GM13977 (cell line): ENCODE results near the gene COL4A2.

Source experiments
- DNase-seq: peaks from one replicate; pipeline ENCODE4 v3.0.0; 2012; ENCODE audit warnings: low spot score
- in situ Hi-C: fragments of 300-500 bp; cut with MboI; formaldehyde crosslinking; loops from one replicate; pipeline ENCODE4 v1.12.0; 2022; ENCODE audit warnings: low sequenced_read_pairs, low pct_unique_long_range_greater_than_20kb, mixed read lengths, inconsistent platforms; ENCODE audit not compliant: unreplicated experiment
- TF ChIP-seq, protein P1 (sequence below): IDR thresholded peaks from 2 replicates; pipeline ENCODE4 v1.5.1; 2012; ENCODE audit warnings: mild to moderate bottlenecking, control low read depth; ENCODE audit not compliant: insufficient read depth; ENCODE audit errors: extremely low read depth, missing control alignments

The COL4A2 gene

DNA sequence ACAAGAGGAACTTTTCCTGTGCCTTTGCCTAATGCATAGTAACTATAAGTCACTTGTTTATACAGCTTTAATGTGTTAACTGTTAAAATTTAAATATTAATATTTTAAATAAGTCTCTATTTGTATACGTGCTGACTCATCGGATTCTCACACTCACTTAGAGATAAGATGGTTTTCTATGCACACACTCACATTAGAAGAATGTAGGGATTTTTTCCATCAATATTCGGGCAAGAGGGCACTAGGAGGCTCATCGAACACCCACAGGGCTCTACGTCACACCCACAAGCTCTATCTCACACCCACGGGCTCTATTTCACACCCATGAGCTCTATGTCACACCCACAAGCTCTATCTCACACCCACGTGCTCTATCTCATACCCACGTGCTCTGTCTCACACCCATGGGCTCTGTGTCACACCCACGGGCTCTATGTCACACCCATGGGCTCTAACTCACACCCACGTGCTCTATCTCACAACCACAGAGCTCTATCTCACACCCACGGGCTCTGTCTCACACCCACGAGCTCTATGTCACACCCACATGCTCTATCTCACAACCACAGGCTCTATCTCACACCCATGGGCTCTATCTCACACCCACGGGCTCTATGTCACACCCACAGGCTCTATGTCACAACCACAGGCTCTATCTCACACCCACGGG lies 73.4 kb downstream of the COL4A2 start:
- in situ Hi-C loops: no loop called here
- no peak for DNase-seq
- TF ChIP-seq, protein P1, sequence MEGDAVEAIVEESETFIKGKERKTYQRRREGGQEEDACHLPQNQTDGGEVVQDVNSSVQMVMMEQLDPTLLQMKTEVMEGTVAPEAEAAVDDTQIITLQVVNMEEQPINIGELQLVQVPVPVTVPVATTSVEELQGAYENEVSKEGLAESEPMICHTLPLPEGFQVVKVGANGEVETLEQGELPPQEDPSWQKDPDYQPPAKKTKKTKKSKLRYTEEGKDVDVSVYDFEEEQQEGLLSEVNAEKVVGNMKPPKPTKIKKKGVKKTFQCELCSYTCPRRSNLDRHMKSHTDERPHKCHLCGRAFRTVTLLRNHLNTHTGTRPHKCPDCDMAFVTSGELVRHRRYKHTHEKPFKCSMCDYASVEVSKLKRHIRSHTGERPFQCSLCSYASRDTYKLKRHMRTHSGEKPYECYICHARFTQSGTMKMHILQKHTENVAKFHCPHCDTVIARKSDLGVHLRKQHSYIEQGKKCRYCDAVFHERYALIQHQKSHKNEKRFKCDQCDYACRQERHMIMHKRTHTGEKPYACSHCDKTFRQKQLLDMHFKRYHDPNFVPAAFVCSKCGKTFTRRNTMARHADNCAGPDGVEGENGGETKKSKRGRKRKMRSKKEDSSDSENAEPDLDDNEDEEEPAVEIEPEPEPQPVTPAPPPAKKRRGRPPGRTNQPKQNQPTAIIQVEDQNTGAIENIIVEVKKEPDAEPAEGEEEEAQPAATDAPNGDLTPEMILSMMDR: no peak

DNA sequence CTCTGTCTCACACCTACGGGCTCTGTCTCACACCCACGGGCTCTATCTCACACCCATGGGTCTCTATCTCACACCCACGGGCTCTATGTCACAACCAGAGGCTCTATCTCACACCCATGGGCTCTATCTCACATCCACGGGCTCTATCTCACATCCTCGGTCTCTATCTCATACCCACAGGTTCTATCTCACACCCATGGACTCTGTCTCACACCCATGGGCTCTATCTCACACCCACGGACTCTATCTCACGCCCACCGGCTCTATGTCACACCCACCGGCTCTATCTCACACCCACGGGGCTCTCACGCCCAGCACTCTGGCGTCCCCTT lies 73.9 kb downstream of the COL4A2 start:
- in situ Hi-C loops: no loop called here
- no peak for DNase-seq
- TF ChIP-seq, protein P1: no peak

DNA sequence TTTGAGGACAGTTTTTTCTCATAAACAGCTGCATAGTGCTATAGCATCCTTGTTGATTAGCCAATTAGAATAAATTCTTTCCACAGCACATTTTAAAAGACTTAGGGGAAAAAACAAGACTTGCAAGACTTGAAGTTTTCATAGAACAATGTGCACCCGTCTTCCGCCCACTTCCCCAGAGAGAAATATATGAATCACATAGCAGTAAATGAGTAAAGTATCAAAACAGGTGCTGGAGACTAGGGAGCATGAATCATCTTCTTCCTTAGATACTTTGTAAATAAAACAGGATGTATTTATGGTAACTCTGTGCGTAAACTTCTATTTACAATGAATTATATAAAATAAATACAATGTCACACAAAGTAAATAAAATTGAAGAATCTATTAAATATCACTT lies 75.1 kb downstream of the COL4A2 start:
- TF ChIP-seq, protein P1: no peak
- no peak for DNase-seq
- in situ Hi-C loops: no loop called here

DNA sequence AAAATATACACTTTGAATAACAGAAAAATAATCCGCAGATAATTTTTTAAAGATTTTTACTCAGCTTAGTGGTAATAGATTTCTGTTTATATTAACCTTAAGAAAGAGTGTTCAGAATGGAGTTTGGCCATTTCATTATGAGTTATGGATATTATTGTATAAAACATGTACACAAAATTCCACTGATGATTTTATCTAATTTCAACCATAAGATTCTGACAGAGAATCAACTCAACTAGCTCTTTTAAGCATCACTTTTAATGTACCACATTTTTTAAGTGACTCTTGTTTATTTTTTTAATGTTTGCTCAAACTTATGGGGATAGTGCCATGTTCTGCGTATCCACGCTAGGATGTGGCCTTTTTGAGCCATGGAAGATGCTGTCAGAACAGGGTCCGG lies 75.7 kb downstream of the COL4A2 start:
- no peak for DNase-seq
- TF ChIP-seq, protein P1: no peak
- in situ Hi-C loops: no loop called here

DNA sequence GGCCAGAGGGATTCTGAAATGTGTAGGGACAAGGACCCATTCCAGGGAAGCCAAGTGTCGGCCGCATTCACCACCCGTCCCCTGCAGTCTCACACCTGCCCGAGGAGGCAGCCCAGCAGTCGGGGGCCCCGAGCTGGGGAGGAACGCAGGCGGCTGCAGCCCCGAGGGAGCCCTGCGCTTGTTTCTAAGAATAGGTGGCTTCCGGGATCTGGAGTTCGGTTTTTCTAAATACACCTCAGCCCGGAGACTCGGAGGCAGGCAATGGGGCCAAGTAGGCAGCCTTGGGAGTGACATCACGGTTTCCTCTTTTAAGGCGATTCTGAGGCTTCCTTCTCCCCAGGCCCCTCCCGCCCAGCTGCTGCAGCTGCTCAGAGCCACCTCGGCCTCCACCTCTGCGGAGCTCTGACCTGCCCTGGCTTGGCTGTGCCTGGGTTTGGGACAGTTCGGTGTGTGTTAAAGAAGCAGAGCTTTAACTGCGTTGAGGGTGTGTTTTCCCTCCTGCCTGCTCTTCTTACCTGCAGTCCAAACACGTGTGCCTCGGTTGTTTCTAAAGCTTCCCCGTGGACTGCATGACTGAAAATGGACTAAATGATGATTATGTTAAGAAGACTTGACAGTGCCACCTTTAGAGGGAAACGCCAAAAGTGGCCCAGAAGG lies 80.5 kb downstream of the COL4A2 start:
- TF ChIP-seq, protein P1: no peak
- peak; percentile 59 for DNase-seq
- in situ Hi-C loops: no loop called here

DNA sequence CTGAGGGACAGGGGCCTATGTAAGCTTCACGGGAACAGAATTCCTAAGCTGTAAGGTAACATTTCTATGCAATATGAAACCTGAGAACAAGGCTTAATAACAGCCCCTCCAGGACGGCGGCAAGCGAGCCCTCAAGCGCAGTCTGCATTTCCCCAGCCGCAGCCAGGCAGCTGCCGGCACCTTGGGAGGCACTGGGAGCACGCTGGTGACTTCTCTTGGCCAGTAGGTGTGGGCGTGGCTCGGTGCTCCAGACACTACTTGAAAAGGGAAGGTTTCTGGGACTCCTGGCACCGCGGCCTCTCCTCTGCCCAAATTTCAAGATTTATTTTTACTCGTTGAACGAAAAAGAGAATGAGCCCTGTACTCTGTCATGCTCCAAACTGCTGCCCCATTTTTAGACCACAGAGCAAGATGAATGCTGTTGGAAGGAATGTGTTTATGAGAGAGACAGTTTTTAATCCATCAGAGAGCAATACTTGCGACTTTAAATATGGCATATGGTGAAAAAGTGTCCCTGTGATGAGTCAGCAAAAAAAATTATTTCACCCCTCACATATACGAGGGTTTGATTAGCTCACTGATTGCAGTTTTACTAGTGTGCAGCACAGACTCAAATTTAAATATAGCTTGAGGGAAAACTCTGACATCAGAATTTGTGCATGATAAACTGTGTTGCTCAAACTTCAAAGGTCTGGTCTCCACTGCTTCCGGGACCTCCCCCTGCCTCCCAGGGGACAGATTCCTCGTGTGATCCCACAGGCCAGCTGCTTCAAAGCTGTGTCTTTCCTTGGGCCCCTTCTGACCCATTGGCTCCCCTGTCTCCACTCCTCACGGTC lies 81.2 kb downstream of the COL4A2 start:
- in situ Hi-C loops: no loop called here
- TF ChIP-seq, protein P1: no peak
- no peak for DNase-seq
